AG04449 (cell line): Measurements from ENCODE around the gene ABCD3.
"Not testable (repeated sequence)": the region's sequence is repeated elsewhere in the genome, so short reads cannot be mapped to it uniquely, and the experiment has no call there.

Source experiments
- CTCF ChIA-PET: fragments of 350-600 bp; formaldehyde crosslinking; extraction: SDS; loops from one replicate; lab custom pipeline; 2021; ENCODE audit warnings: antibody characterized with exemption; lab: Yijun Ruan, JAX
- POLR2A ChIA-PET: fragments of 400-600, 350-600 bp; formaldehyde crosslinking; extraction: SDS; loops from one replicate; lab custom pipeline; 2020; ENCODE audit warnings: antibody characterized with exemption, inconsistent platforms; lab: Yijun Ruan, JAX
- DNase-seq: peaks from one replicate; pipeline ENCODE4 v3.0.0-alpha.2; 2010; ENCODE audit warnings: low read depth, low spot score
- H3K4me3 ChIP-seq: 2 replicates; pipeline ENCODE4 v1.5.1; 2011; ENCODE audit warnings: low read depth, mild to moderate bottlenecking, control low read depth, low read length
- TF ChIP-seq, protein P1 (sequence below): IDR thresholded peaks from one replicate; pipeline ENCODE4 v1.5.1; 2011; ENCODE audit warnings: mild to moderate bottlenecking, moderate library complexity, low read length, control low read depth, inconsistent platforms; ENCODE audit not compliant: insufficient read depth; ENCODE audit errors: missing control alignments

ABCD3 gene

GRCh38 chr1:94417978-94418663 lies at the start of gene ABCD3:
ABCD3 (plus strand) TSS chr1:94418389; CDS start chr1:94418479, 90 bp downstream.
- H3K4me3 ChIP-seq = peak within 1 kb of the TSS; percentile 84
- CTCF ChIA-PET = interaction anchor here (1.0 to 1.9 kb wide), 3 partner anchors 14 to 1424 kb away, joined by 3 to 4 read pairs (median 3); no protein-coding TSS in a partner anchor
- POLR2A ChIA-PET = interaction anchor here (1.0 kb wide), 1 partner anchor 1339 kb away, joined by 3 read pairs; the partner anchor contains the start of gene MTF2
- TF ChIP-seq, protein P1, sequence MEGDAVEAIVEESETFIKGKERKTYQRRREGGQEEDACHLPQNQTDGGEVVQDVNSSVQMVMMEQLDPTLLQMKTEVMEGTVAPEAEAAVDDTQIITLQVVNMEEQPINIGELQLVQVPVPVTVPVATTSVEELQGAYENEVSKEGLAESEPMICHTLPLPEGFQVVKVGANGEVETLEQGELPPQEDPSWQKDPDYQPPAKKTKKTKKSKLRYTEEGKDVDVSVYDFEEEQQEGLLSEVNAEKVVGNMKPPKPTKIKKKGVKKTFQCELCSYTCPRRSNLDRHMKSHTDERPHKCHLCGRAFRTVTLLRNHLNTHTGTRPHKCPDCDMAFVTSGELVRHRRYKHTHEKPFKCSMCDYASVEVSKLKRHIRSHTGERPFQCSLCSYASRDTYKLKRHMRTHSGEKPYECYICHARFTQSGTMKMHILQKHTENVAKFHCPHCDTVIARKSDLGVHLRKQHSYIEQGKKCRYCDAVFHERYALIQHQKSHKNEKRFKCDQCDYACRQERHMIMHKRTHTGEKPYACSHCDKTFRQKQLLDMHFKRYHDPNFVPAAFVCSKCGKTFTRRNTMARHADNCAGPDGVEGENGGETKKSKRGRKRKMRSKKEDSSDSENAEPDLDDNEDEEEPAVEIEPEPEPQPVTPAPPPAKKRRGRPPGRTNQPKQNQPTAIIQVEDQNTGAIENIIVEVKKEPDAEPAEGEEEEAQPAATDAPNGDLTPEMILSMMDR = no peak
- peak; percentile 80 for DNase-seq

DNA sequence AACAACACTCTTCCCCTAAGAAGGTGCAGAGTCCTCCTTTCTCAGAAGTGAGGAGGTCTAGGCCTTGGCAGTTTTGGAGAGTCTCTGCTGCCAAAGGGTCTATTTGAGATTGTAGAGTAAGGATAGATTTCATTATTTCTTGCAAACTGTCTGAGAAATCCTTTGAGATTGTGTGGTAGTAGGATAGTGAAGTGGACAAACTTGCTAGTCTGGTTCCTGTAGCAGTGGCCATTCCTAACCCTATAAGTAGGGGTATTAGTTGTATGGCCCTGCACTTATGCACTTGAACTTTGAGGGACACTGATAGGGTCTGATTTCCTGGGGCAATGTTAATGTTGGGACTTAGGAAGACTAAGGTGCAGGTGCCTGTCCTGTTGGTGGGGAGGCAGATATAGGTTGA lies 45.4 kb upstream of the ABCD3 start:
- CTCF ChIA-PET, H3K4me3 ChIP-seq, POLR2A ChIA-PET, DNase-seq: not testable (repeated sequence)

DNA sequence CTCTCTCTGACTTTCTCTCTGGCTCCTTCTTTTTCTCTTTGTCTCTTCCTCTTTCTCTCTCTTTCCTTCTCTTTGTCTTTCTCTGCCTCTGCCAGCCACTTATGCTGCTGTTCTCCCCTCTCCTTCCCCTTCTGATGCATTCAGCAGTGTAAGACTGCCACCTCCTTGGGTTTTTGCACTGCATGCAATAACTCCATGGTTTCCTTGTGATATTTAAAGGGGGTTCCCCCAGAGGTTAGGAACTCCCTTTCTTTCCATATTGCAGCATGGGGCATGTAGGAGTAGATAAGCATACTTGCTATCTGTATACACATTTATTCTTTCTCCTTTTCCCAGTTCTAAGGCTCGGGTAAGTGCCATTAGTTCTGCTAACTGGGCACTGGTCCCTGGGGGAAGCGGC lies 44.9 kb upstream of the ABCD3 start:
- POLR2A ChIA-PET, CTCF ChIA-PET, H3K4me3 ChIP-seq, DNase-seq: not testable (repeated sequence)

- POLR2A ChIA-PET, CTCF ChIA-PET, H3K4me3 ChIP-seq, DNase-seq: not testable (repeated sequence)
Measured at GRCh38 chr1:94375666-94376065, 42.5 kb upstream of the ABCD3 start.

- DNase-seq, H3K4me3 ChIP-seq, POLR2A ChIA-PET: not testable (repeated sequence)
- CTCF ChIA-PET = interaction anchor here (0.6 kb wide), 1 partner anchor 339 kb away, joined by 4 read pairs; no protein-coding TSS in a partner anchor
Measured at GRCh38 chr1:94378493-94378892, 39.7 kb upstream of the ABCD3 start.

DNA sequence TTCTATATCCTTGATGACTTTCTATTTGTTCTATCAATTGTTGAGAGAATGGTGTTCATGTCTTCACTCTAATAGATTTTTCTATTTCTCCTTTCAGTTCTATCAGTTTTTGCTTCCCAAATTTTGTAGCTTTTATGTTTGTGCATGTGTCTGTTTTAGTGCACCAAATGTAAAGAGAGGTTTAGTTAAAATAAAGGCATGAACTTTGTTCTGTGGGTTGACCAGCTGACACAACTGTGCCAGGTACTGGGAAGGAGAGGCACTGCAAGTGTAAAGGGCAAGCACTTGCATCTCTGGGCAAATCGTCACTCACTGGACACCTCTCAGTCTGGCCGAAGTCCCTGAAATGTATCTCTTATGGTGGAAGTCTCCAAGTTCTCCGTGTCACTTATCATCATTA lies 38.6 kb upstream of the ABCD3 start:
- POLR2A ChIA-PET = no interaction called here
- TF ChIP-seq, protein P1 = no peak
- CTCF ChIA-PET = interaction anchor here (1.1 kb wide), 1 partner anchor 40 kb away, joined by 4 read pairs; no protein-coding TSS in a partner anchor
- H3K4me3 ChIP-seq = no peak overlapping the region
- no peak for DNase-seq

DNA sequence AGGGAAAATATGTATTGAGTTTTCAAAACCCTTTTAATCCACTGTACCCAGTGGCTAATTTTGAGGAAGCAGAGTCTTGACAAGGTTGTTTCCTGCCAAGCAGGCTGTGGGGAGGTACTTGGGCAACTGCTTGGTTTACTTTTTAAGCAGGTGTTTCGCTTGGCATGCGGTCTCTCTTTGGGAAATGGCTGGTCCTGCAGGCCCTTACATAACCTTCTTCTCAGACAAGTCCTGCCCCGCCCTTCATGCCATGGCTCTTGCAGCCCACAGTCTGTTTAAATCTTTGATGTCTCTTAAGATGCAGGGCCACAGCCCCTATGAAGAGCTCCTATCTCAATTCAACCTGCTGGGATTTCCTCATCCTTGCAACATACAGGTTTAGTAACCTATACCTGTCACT lies 36.0 kb upstream of the ABCD3 start:
- ChIA-PET POLR2A (no interaction called here), CTCF (no interaction called here)
- DNase-seq = no peak
- H3K4me3 ChIP-seq = no peak overlapping the region
- TF ChIP-seq, protein P1 = no peak

DNA sequence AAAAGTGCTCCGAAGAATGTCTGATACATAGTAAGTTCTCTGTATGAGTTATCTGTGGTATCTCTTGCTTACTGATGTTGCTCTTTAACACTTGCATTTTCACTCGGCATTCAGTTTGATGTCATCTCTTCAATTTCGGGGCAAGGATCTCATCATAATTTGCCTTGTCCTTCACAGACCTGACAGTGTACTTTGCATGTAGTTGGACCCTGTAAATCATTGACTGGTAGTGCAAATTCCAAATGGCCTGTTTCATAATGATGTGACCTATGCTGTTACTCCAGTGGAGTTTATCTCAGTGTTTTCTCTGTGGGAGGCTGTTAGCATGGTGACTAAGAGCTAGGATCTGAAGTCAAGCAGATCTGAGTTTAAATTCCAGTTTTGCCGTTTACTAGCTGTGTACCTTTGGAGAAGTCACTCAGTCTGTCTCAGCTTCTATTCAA lies 34.2 kb upstream of the ABCD3 start:
- DNase-seq = no peak
- H3K4me3 ChIP-seq = no peak overlapping the region
- ChIA-PET CTCF (interaction anchor here (1.1 kb wide), 1 partner anchor 49 kb away, joined by 3 read pairs; no protein-coding TSS in a partner anchor), POLR2A (no interaction called here)
- TF ChIP-seq, protein P1 = no peak
